Mesenchymal stem cell (in vitro differentiated cells and primary cell): Measurements from ENCODE around the gene MCM5.

ENCODE experiments used
- DNase-seq: peaks from one replicate; pipeline ENCODE4 v3.0.0-alpha.2; 2013
- H2AFZ ChIP-seq: one replicate; pipeline ENCODE4 v1.6.1; 2013; ENCODE audit warnings: low read depth, mild to moderate bottlenecking, control low read depth, inconsistent platforms, low read length, moderate library complexity
- H2AK5ac ChIP-seq: 2 replicates; pipeline ENCODE4 v1.6.1; 2013; ENCODE audit warnings: low read length, moderate library complexity, mild to moderate bottlenecking, inconsistent platforms; ENCODE audit not compliant: severe bottlenecking
- H2BK120ac ChIP-seq: one replicate; pipeline ENCODE4 v1.6.1; 2013; ENCODE audit warnings: low read depth, mild to moderate bottlenecking, inconsistent platforms, low read length, moderate library complexity
- H2BK12ac ChIP-seq, 2 experiments: one replicate each; pipeline ENCODE4 v1.6.1; 2013; ENCODE audit warnings: inconsistent platforms in 2 of 2, low read length in 2 of 2, mild to moderate bottlenecking in 2 of 2, moderate library complexity in 2 of 2, control low read depth in 1 of 2
- H2BK15ac ChIP-seq: one replicate; pipeline ENCODE4 v1.6.1; 2013; ENCODE audit warnings: mild to moderate bottlenecking, low read depth, inconsistent platforms; ENCODE audit not compliant: poor library complexity, severe bottlenecking
- H2BK5ac ChIP-seq: 2 replicates; pipeline ENCODE4 v1.6.1; 2013; ENCODE audit warnings: low read depth, mild to moderate bottlenecking, low read length, control low read depth, inconsistent platforms; ENCODE audit not compliant: poor library complexity, severe bottlenecking
- H3K14ac ChIP-seq, 2 experiments: one replicate each; pipeline ENCODE4 v1.6.1; 2013; ENCODE audit warnings: inconsistent platforms in 2 of 2, low read length in 2 of 2, control low read depth in 1 of 2, mild to moderate bottlenecking in 1 of 2, moderate library complexity in 1 of 2
- H3K18ac ChIP-seq, 2 experiments: one replicate each; pipeline ENCODE4 v1.6.1; 2013; ENCODE audit warnings: inconsistent platforms in 2 of 2, low read length in 2 of 2, control low read depth in 1 of 2, low read depth in 1 of 2, mild to moderate bottlenecking in 1 of 2
- H3K23ac ChIP-seq, 2 experiments: one replicate each; pipeline ENCODE4 v1.6.1; 2013; ENCODE audit warnings: inconsistent platforms in 2 of 2, low read length in 2 of 2, mild to moderate bottlenecking in 2 of 2, moderate library complexity in 2 of 2, control low read depth in 1 of 2
- H3K27ac ChIP-seq: 2 replicates; pipeline ENCODE4 v1.5.1; 2013; ENCODE audit warnings: mild to moderate bottlenecking, moderate library complexity, low read length, control low read depth, inconsistent platforms; ENCODE audit not compliant: poor library complexity, severe bottlenecking
- H3K27me3 ChIP-seq, 2 experiments: 2 replicates each; pipeline versions ENCODE4 v1.6.1 to v1.7.0; 2013; ENCODE audit warnings: low read length in 2 of 2, mild to moderate bottlenecking in 2 of 2, moderate library complexity in 2 of 2, control low read depth in 1 of 2, inconsistent platforms in 1 of 2; ENCODE audit not compliant: control insufficient read depth in 1 of 2, insufficient read depth in 1 of 2
- H3K36me3 ChIP-seq, 2 experiments: 2 replicates each; pipeline versions ENCODE4 v1.6.1 to v1.7.0; 2013; ENCODE audit warnings: low read length in 2 of 2, control low read depth in 1 of 2, inconsistent platforms in 1 of 2, low read depth in 1 of 2, mild to moderate bottlenecking in 1 of 2; ENCODE audit not compliant: insufficient read depth in 2 of 2, control insufficient read depth in 1 of 2
- H3K4ac ChIP-seq, 2 experiments: one replicate each; pipeline ENCODE4 v1.6.1; 2013; ENCODE audit warnings: inconsistent platforms in 2 of 2, low read length in 2 of 2, mild to moderate bottlenecking in 2 of 2, moderate library complexity in 2 of 2, control low read depth in 1 of 2, low read depth in 1 of 2
- H3K4me1 ChIP-seq: 2 replicates; pipeline ENCODE4 v1.6.1; 2013; ENCODE audit warnings: low read depth, low read length, control low read depth; ENCODE audit not compliant: control insufficient read depth, insufficient read depth
- H3K4me2 ChIP-seq: 2 replicates; pipeline ENCODE4 v1.6.1; 2013; ENCODE audit warnings: low read length, mild to moderate bottlenecking, inconsistent platforms; ENCODE audit not compliant: poor library complexity, severe bottlenecking
- H3K4me3 ChIP-seq, 2 experiments: 2 replicates each; pipeline versions ENCODE4 v1.5.1 to v1.7.0; 2013; ENCODE audit warnings: low read length in 2 of 2, mild to moderate bottlenecking in 2 of 2, control low read depth in 1 of 2, low read depth in 1 of 2; ENCODE audit not compliant: insufficient read depth in 1 of 2
- H3K79me1 ChIP-seq: replicated peaks from 2 replicates; pipeline ENCODE4 v1.6.1; 2013; ENCODE audit warnings: mild to moderate bottlenecking, control low read depth, low read length, inconsistent platforms; ENCODE audit not compliant: poor library complexity, severe bottlenecking
- H3K9ac ChIP-seq: 2 replicates; pipeline ENCODE4 v1.7.0; 2013; ENCODE audit warnings: mild to moderate bottlenecking, low read length, moderate library complexity
- H3K9me3 ChIP-seq: 2 replicates; pipeline ENCODE4 v1.7.0; 2013; ENCODE audit warnings: mild to moderate bottlenecking, low read length; ENCODE audit not compliant: control insufficient read depth
- H4K8ac ChIP-seq: one replicate; pipeline ENCODE4 v1.6.1; 2013; ENCODE audit warnings: inconsistent platforms, mild to moderate bottlenecking, low read length, moderate library complexity
- H4K91ac ChIP-seq: one replicate; pipeline ENCODE4 v1.6.1; 2013; ENCODE audit warnings: mild to moderate bottlenecking, low read length, inconsistent platforms
- WGBS: methylation state at CpG from one replicate; pipeline ENCODE4 v1.1.7; 2013; ENCODE audit warnings: mixed read lengths; 5-methylcytosine and 5-hydroxymethylcytosine counted together

MCM5 gene

GRCh38 chr22:35430897-35431322, 31.0 kb downstream of the MCM5 start:
- no peak overlapping the region for H3K14ac ChIP-seq
- H3K27ac ChIP-seq, result peak overlapping the region; percentile 60
- H2BK5ac ChIP-seq, result no peak overlapping the region
- H4K8ac ChIP-seq, result peak overlapping the region; percentile 80
- H2AFZ ChIP-seq, result no peak overlapping the region
- H2AK5ac ChIP-seq, result no peak overlapping the region
- no peaks in the 10 kb centered on the region for H3K27me3 ChIP-seq
- no peak overlapping the region for H3K23ac ChIP-seq
- H3K9me3 ChIP-seq, result peaks cover 16% of the 10 kb centered on the region
- H3K79me1 ChIP-seq, result no peaks in the 10 kb centered on the region
- H2BK12ac ChIP-seq, result no peak overlapping the region
- H3K36me3 ChIP-seq, result peaks cover 7 to 21% of the 10 kb centered on the region in 2 experiments
- peak overlapping the region; percentile 69 for H3K9ac ChIP-seq
- peak overlapping the region in 1 of 2 experiments; percentile 30 for H3K4me3 ChIP-seq
- peaks cover 16% of the 10 kb centered on the region for H3K4me1 ChIP-seq
- H2BK120ac ChIP-seq, result no peak overlapping the region
- H3K18ac ChIP-seq, result peak overlapping the region in 1 of 2 experiments; percentile 59
- no peak overlapping the region for H4K91ac ChIP-seq
- peak overlapping the region in 1 of 2 experiments; percentile 62 for H3K4ac ChIP-seq
- 37% methylated on average over 14 of the region's 14 CpGs for WGBS
- peak overlapping the region; percentile 15 for H2BK15ac ChIP-seq
- DNase-seq, result peak; percentile 97
- peak overlapping the region; percentile 35 for H3K4me2 ChIP-seq

DNA sequence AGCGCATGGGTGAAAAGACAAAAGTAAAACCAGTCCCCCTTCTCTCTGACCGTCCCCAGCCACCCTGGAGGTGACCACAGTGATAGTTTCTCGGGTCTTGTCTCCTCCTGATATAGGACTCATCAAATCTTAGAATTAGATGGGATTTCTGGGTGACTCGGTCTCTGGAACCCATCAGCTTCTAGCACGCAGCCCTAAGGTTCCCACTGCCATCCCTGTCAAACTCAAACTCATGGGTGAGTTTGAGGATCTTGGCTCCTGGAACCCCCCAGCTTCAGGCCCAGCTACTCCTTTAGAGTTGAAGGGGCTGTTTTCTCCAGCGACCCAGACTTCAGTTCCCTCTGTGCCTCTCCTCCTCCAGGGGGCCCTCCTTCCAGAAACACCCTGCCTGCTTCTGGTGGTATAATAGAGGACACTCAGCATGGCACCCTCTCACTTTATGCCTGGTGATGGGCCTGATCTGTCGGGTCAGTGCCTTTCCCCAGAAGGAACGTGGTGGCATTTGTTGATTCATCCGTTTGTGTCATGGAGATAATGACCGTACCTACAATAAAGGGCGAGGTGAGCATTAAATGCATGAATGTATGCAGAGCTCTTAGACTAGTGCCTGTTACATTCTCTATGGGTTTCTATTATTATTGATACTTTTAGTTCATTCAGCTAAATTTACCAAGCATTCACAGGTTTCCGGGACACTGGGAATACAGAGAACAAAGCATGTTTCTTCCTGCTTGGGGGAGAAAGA, 31.7 kb downstream of the MCM5 start:
- no peak overlapping the region for H3K23ac ChIP-seq
- peak overlapping the region in 1 of 2 experiments; percentile 46 for H3K18ac ChIP-seq
- H3K4me3 ChIP-seq, result no peak overlapping the region
- peak; percentile 17 for DNase-seq
- H3K27ac ChIP-seq, result no peak overlapping the region
- no peak overlapping the region for H4K8ac ChIP-seq
- H2AFZ ChIP-seq, result no peak overlapping the region
- no peak overlapping the region for H2BK5ac ChIP-seq
- H3K36me3 ChIP-seq, result peaks cover 7 to 24% of the 10 kb centered on the region in 2 experiments
- H3K27me3 ChIP-seq, result no peaks in the 10 kb centered on the region
- H3K4ac ChIP-seq, result peak overlapping the region in 1 of 2 experiments; percentile 52
- H3K4me1 ChIP-seq, result peaks cover 9% of the 10 kb centered on the region
- H3K9me3 ChIP-seq, result peaks cover 16% of the 10 kb centered on the region
- H3K9ac ChIP-seq, result peak overlapping the region; percentile 69
- no peak overlapping the region for H2BK15ac ChIP-seq
- H4K91ac ChIP-seq, result no peak overlapping the region
- no peak overlapping the region for H3K4me2 ChIP-seq
- H3K79me1 ChIP-seq, result no peaks in the 10 kb centered on the region
- H2BK120ac ChIP-seq, result peak overlapping the region; percentile 6
- 93% methylated on average over 8 of the region's 12 CpGs for WGBS
- peak overlapping the region in 1 of 2 experiments; percentile 83 for H2BK12ac ChIP-seq
- H3K14ac ChIP-seq, result no peak overlapping the region
- peak overlapping the region; percentile 43 for H2AK5ac ChIP-seq

DNA sequence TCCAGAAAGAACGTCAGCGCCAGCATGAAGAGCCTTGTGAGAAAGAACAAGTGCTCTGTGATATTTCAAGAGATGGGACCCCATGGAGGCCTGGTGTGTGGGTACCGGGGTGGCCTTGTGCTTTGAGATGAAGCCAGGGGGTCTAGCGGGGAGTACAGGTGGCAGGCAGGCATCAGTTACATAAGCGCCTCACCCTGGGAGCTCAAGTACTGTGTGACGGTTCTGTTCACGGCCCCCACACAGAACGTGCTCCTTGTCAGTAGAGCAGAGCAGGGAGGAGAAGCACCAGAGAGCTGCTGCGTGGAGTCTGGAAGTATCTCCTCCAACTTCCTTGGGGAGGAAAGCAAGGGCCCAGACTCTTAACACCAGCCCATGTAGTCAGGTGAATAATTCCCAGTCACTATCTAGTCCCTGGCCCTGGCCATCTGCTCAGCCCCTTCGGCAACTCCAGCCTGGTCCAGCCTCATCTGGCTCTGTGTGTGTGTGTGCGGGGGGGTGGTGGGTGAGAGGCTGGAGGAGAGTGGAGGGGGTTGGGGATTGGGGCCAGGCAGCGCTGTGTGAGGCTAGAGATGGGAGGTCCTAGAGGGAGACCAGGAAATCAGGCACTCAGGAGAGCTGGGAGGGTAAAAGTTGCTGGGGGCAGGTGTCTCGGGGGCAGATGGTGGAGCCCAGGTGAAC, 32.4 kb downstream of the MCM5 start:
- WGBS, result 96% methylated on average over 13 of the region's 13 CpGs
- no peaks in the 10 kb centered on the region for H3K79me1 ChIP-seq
- H2BK15ac ChIP-seq, result no peak overlapping the region
- no peak overlapping the region for H3K18ac ChIP-seq
- no peak for DNase-seq
- no peaks in the 10 kb centered on the region for H3K27me3 ChIP-seq
- H2AFZ ChIP-seq, result no peak overlapping the region
- peaks cover 16% of the 10 kb centered on the region for H3K9me3 ChIP-seq
- no peak overlapping the region for H3K4me2 ChIP-seq
- no peak overlapping the region for H3K4me3 ChIP-seq
- peak overlapping the region; percentile 8 for H4K91ac ChIP-seq
- H3K9ac ChIP-seq, result no peak overlapping the region
- no peak overlapping the region for H2AK5ac ChIP-seq
- no peak overlapping the region for H3K4ac ChIP-seq
- peak overlapping the region; percentile 12 for H4K8ac ChIP-seq
- H3K14ac ChIP-seq, result no peak overlapping the region
- H2BK5ac ChIP-seq, result no peak overlapping the region
- no peak overlapping the region for H3K23ac ChIP-seq
- peaks cover 7 to 24% of the 10 kb centered on the region in 2 experiments for H3K36me3 ChIP-seq
- no peak overlapping the region for H3K27ac ChIP-seq
- no peak overlapping the region for H2BK12ac ChIP-seq
- peaks cover 5% of the 10 kb centered on the region for H3K4me1 ChIP-seq
- no peak overlapping the region for H2BK120ac ChIP-seq

DNA sequence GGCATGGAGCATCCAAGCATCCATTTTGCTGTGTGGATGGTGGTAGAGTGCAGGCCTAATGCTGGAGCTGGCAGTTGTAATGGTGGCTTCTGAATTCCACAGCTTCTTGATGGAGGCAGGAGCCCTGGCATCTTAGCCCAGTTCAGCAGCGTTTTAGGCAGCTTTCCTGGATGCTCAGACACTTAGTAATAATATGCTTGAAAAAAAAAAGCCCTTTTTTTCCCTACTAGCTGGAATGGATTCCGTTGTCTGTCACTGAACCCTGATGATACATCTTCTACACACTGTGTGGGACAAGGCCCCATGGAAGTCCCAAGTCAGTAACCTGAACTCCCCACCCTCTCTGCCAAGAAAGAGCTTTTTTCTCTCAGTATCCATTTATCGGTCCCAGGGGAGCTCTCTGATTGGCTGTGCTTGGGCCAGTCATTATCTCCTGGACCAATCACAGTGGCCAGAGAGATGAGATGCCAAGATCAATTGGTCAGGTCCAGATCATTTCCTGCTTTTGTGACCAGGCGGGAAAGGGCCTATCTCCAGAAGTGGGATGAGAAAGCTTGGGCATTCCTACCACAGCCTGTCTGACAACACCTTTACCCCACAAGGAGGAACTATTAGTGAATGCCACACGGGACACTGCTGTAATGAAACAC, 34.2 kb downstream of the MCM5 start:
- no peak for DNase-seq
- Histone ChIP-seq H3K4me2 (no peak overlapping the region), H3K4ac (no peak overlapping the region), H3K4me1 (peaks cover 5% of the 10 kb centered on the region), H3K27me3 (no peaks in the 10 kb centered on the region), H3K4me3 (no peak overlapping the region), H2AK5ac (no peak overlapping the region), H2AFZ (no peak overlapping the region), H3K18ac (no peak overlapping the region), H3K14ac (no peak overlapping the region), H3K9me3 (peaks cover 16% of the 10 kb centered on the region), H4K8ac (no peak overlapping the region), H2BK15ac (no peak overlapping the region), H3K9ac (no peak overlapping the region), H2BK5ac (no peak overlapping the region), H4K91ac (no peak overlapping the region), H3K23ac (no peak overlapping the region), H2BK120ac (no peak overlapping the region), H3K27ac (no peak overlapping the region), H2BK12ac (peak overlapping the region in 1 of 2 experiments; percentile 31), H3K36me3 (peaks cover 7 to 24% of the 10 kb centered on the region in 2 experiments), H3K79me1 (no peaks in the 10 kb centered on the region)
- 96% methylated on average over 5 of the region's 5 CpGs for WGBS
